Measurements from ENCODE around the gene TNFRSF6B.

DNA sequence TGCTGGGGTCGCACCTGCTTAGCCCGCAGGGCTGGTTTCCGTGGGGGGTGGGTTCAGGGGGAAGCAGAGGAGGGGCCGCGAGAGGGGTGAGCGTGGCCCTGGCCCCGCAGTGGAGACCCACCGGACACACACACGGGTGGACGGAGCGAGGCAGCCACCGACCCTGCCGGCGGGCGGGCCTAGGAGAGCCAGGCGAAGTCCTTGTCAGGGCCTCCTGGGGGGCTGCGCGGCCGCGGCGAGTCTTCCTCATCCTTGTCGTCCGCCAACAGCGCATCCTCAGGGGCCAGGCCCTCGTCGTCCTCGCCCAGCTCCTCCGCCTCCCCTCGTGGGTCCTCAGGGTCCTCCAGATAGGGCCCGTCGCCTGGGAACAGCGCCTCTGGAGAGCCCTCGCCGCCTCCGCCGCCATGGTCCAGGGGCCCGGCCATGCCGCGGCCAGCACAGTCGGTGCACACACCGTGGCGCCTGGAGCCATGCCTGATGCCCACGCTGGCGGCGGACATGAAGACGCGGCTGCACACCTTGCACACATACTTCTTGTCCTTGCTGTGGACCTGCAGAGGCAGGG, 50.4 kb downstream of the TNFRSF6B start:
- TF ChIP-seq, protein P1, sequence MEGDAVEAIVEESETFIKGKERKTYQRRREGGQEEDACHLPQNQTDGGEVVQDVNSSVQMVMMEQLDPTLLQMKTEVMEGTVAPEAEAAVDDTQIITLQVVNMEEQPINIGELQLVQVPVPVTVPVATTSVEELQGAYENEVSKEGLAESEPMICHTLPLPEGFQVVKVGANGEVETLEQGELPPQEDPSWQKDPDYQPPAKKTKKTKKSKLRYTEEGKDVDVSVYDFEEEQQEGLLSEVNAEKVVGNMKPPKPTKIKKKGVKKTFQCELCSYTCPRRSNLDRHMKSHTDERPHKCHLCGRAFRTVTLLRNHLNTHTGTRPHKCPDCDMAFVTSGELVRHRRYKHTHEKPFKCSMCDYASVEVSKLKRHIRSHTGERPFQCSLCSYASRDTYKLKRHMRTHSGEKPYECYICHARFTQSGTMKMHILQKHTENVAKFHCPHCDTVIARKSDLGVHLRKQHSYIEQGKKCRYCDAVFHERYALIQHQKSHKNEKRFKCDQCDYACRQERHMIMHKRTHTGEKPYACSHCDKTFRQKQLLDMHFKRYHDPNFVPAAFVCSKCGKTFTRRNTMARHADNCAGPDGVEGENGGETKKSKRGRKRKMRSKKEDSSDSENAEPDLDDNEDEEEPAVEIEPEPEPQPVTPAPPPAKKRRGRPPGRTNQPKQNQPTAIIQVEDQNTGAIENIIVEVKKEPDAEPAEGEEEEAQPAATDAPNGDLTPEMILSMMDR (IDR thresholded peaks at IDR 0.05), result no peak
- no peak for TF ChIP-seq POLR2A (IDR thresholded peaks at IDR 0.05)
